Naive thymus-derived CD4-positive, alpha-beta T cell (primary cell): ENCODE results near the gene ADAR. TPM values are rescaled to one million over a fixed set of nuclear protein-coding genes. Genes with fewer than 3 reads are reported as not detected.

Source experiments
- ATAC-seq: fragments of 150-1000 bp; cut with Tn5 transposase; 2 replicates; pipeline ENCODE4 v1.10.0; 2021; ENCODE audit warnings: mild to moderate bottlenecking, moderate library complexity
- CTCF ChIA-PET: fragments of 350-600 bp; sonication (Branson Sonifier 250); formaldehyde crosslinking; loops from one replicate; lab custom pipeline; 2021; ENCODE audit warnings: antibody characterized with exemption; lab: Charles Lee
- POLR2A ChIA-PET: fragments of 350-600 bp; sonication (Branson Sonifier 250); formaldehyde crosslinking; loops from one replicate; lab custom pipeline; 2021; ENCODE audit warnings: antibody characterized with exemption, inconsistent platforms; lab: Charles Lee
- DNase-seq, 9 donors: peaks; one replicate each; pipeline versions ENCODE4 v3.0.0 to v3.0.0-alpha.2; 2020 to 2022; ENCODE audit warnings: mixed read lengths in 1 of 9
- H3K27ac ChIP-seq: one replicate; pipeline ENCODE4 v1.7.0; 2013; ENCODE audit warnings: mild to moderate bottlenecking, low read depth, low read length, moderate library complexity
- H3K27me3 ChIP-seq, 2 donors: one replicate each; pipeline ENCODE4 v1.7.0; 2013; ENCODE audit warnings: low read length in 2 of 2, mild to moderate bottlenecking in 2 of 2, moderate library complexity in 2 of 2; ENCODE audit not compliant: control insufficient read depth in 2 of 2, insufficient read depth in 2 of 2
- H3K36me3 ChIP-seq, 3 experiments: 1 replicate in 2 of 3; 2 replicates in 1 of 3; pipeline ENCODE4 v1.7.0; 2013; ENCODE audit warnings: low read length in 3 of 3, mild to moderate bottlenecking in 3 of 3, moderate library complexity in 1 of 3; ENCODE audit not compliant: insufficient read depth in 3 of 3, control insufficient read depth in 2 of 3
- H3K4me1 ChIP-seq, 2 donors: one replicate each; pipeline ENCODE4 v1.7.0; 2013; ENCODE audit warnings: low read length in 2 of 2, mild to moderate bottlenecking in 2 of 2, moderate library complexity in 1 of 2; ENCODE audit not compliant: control insufficient read depth in 2 of 2, insufficient read depth in 2 of 2
- H3K4me3 ChIP-seq: 2 replicates; pipeline ENCODE4 v1.7.0; 2013; ENCODE audit warnings: mild to moderate bottlenecking, low read length
- H3K9me3 ChIP-seq, 3 experiments: 1 replicate in 2 of 3; 2 replicates in 1 of 3; pipeline ENCODE4 v1.7.0; 2013; ENCODE audit warnings: low read length in 3 of 3; ENCODE audit not compliant: control insufficient read depth in 2 of 3
- H3K27ac Mint-ChIP-seq, 9 donors: one replicate each; pipeline ENCODE4 v1.8.0; 2020 to 2022; ENCODE audit warnings: mixed read lengths in 9 of 9, mild to moderate bottlenecking in 8 of 9, moderate library complexity in 5 of 9, inconsistent platforms in 2 of 9
- H3K27me3 Mint-ChIP-seq, 5 donors: one replicate each; pipeline ENCODE4 v1.8.0; 2021 to 2022; ENCODE audit warnings: mixed read lengths in 5 of 5, mild to moderate bottlenecking in 1 of 5
- H3K36me3 Mint-ChIP-seq, 5 donors: one replicate each; pipeline ENCODE4 v1.8.0; 2020 to 2022; ENCODE audit warnings: mixed read lengths in 5 of 5, mild to moderate bottlenecking in 3 of 5, inconsistent platforms in 1 of 5
- H3K4me1 Mint-ChIP-seq, 7 donors: one replicate each; pipeline ENCODE4 v1.8.0; 2020 to 2022; ENCODE audit warnings: mixed read lengths in 7 of 7, mild to moderate bottlenecking in 3 of 7, inconsistent platforms in 1 of 7
- H3K4me3 Mint-ChIP-seq, 10 donors: one replicate each; pipeline ENCODE4 v1.8.0; 2020 to 2022; ENCODE audit warnings: mild to moderate bottlenecking in 10 of 10, mixed read lengths in 10 of 10, moderate library complexity in 6 of 10, inconsistent platforms in 2 of 10
- H3K9me3 Mint-ChIP-seq, 11 donors: one replicate each; pipeline ENCODE4 v1.8.0; 2020 to 2022; ENCODE audit warnings: mixed read lengths in 11 of 11, mild to moderate bottlenecking in 4 of 11, inconsistent platforms in 1 of 11, moderate library complexity in 1 of 11
- intact Hi-C, 2 donors: fragments of 100-400 bp; cut with micrococcal nuclease; formaldehyde crosslinking; loops; one replicate each; pipeline ENCODE4 v1.15.1; 2023
- polyA plus RNA-seq, 2 donors: library from polyadenylated mRNA; unstranded; fragments of 300-500 nt; fragmentation: Illumina TruSeq; gene quantifications; one replicate each; pipeline ENCODE4 v1.2.3, GENCODE V29; 2021
- total RNA-seq, 6 experiments: library from RNA in 5 of 6; stranded (reverse) in 5 of 6; gene quantifications; 1 replicate in 5 of 6; 2 replicates in 1 of 6; pipeline ENCODE4 v1.2.3 and lab custom pipeline; 2021 to 2026

The ADAR gene
- total and polyA plus RNA-seq, 7 experiments from 2014 or later: 101 to 408 (median 220) TPM

- Mint-ChIP-seq H3K9me3 (peaks cover 0 to 2% (median 0%) of the 10 kb centered on the region in 11 donors), H3K4me1 (peaks cover 0 to 14% (median 7%) of the 10 kb centered on the region in 7 donors), H3K36me3 (no peaks in the 10 kb centered on the region)
These were observed 36.6 kb downstream of the ADAR start for GRCh38 chr1:154571244-154571963.

GRCh38 chr1:154568157-154568815 lies 39.7 kb downstream of the ADAR start:
- peak overlapping the region in 3 of 10 donors; percentile 10 to 54 (median 25) for H3K4me3 Mint-ChIP-seq
- Histone ChIP-seq H3K4me3 (no peak overlapping the region), H3K9me3 (no peaks in the 10 kb centered on the region), H3K27ac (no peak overlapping the region), H3K27me3 (peaks cover 0 to 14% of the 10 kb centered on the region in 2 donors), H3K36me3 (no peaks in the 10 kb centered on the region), H3K4me1 (peaks cover 3 to 9% of the 10 kb centered on the region in 2 donors)
- H3K4me1 Mint-ChIP-seq: peaks cover 0 to 9% (median 5%) of the 10 kb centered on the region in 7 donors
- H3K36me3 Mint-ChIP-seq: no peaks in the 10 kb centered on the region
- peaks cover 0 to 2% (median 0%) of the 10 kb centered on the region in 11 donors for H3K9me3 Mint-ChIP-seq
- intact Hi-C loops: no loop called here
- peaks cover 15 to 47% (median 24%) of the 10 kb centered on the region in 5 donors for H3K27me3 Mint-ChIP-seq
- ChIA-PET CTCF (interaction anchor here (0.5 kb wide), 1 partner anchor 101 kb away, joined by 3 read pairs; no protein-coding TSS in a partner anchor), POLR2A (interaction anchor here (1.2 kb wide), 1 partner anchor 9 kb away, joined by 3 read pairs; no protein-coding TSS in a partner anchor)
- no peak for DNase-seq
- ATAC-seq: peak; percentile 4
- H3K27ac Mint-ChIP-seq: peak overlapping the region in 1 of 9 donors; percentile 65

More at GRCh38 chr1:154571244-154571963, 36.6 kb downstream of the ADAR start:
- ATAC-seq (no peak), DNase-seq (no peak)
- Mint-ChIP-seq H3K4me3 (no peak overlapping the region), H3K27me3 (peaks cover 15 to 30% (median 22%) of the 10 kb centered on the region in 5 donors), H3K27ac (peak overlapping the region in 1 of 9 donors; percentile 36)
- ChIA-PET POLR2A (no interaction called here), CTCF (no interaction called here)
- H3K4me1 ChIP-seq: peaks cover 3 to 9% of the 10 kb centered on the region in 2 donors
- no peak overlapping the region for H3K4me3 ChIP-seq
- H3K9me3 ChIP-seq: no peaks in the 10 kb centered on the region
- no peak overlapping the region for H3K27ac ChIP-seq
- no peaks in the 10 kb centered on the region for H3K36me3 ChIP-seq
- intact Hi-C loops: no loop called here
- H3K27me3 ChIP-seq: peaks cover 0 to 14% of the 10 kb centered on the region in 2 donors

DNA sequence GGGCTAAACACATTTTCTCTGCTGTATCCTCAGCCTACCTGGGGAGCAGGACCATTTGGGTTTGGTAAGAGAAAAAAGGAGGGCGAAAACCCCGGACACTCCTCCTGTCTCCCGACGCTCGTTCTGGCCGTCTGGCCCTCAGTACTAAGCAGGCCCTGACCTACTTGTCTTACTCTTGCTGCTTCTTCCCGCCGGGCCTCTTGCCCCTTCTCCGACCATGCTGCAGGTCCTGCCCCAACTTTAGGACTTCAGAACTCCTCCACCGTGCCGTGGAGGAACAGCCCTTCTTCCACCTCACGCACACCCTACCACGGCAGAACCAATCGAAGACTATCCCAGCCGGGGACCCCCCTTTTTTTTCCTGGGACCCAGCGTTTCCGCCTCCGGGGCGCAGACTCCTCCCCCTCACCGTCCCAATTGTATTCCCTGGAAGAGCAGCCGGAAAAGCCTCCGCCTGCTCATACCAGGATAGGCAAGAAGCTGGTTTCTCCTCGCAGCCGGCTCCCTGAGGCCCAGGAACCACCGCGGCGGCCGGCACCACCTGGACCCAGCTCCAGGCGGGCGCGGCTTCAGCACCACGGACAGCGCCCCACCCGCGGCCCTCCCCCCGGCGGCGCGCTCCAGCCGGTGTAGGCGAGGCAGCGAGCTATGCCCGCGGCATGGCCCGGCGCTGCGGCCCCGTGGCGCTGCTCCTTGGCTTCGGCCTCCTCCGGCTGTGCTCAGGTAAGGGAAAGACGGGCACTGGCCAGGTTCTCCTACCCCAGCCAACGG lies 40.4 kb downstream of the ADAR start, which contains the start of gene CHRNB2:
CHRNB2 (plus strand) TSS at position 393 of the 771 bp plus-strand sequence; CDS start at position 660, 267 bp downstream.
- Histone ChIP-seq H3K36me3 (no peaks in the 10 kb centered on the region), H3K9me3 (no peaks in the 10 kb centered on the region), H3K4me3 (no peak within 1 kb of the TSS), H3K27ac (no peak within 1 kb of the TSS), H3K4me1 (peaks cover 3 to 9% of the 10 kb centered on the region in 2 donors), H3K27me3 (peaks cover 0 to 14% of the 10 kb centered on the region in 2 donors)
- Mint-ChIP-seq H3K4me3 (peak within 1 kb of the TSS in 7 of 10 donors; percentile 9 to 68 (median 43)), H3K4me1 (peaks cover 0 to 9% (median 5%) of the 10 kb centered on the region in 7 donors), H3K27ac (peak within 1 kb of the TSS in 2 of 9 donors; percentile 27 to 65), H3K9me3 (peaks cover 0 to 2% (median 0%) of the 10 kb centered on the region in 11 donors), H3K27me3 (peaks cover 15 to 48% (median 24%) of the 10 kb centered on the region in 5 donors), H3K36me3 (no peaks in the 10 kb centered on the region)
- ATAC-seq (peak; percentile 97), DNase-seq (peak; percentile 55 to 92 (median 71))
- CTCF ChIA-PET: interaction anchor here (0.6 kb wide), 1 partner anchor 8 kb away, joined by 3 read pairs; no protein-coding TSS in a partner anchor
- intact Hi-C loops: loop anchor here in 1 of 2 donors (1.0 kb wide), 1 partner anchor 8 kb away; no protein-coding TSS in a partner anchor
- POLR2A ChIA-PET: interaction anchor here (1.2 kb wide), 1 partner anchor 8 kb away, joined by 3 read pairs; no protein-coding TSS in a partner anchor

GRCh38 chr1:154565876-154566275 lies 42.1 kb downstream of the ADAR start:
- Histone ChIP-seq H3K9me3 (no peaks in the 10 kb centered on the region), H3K4me3 (no peak overlapping the region), H3K36me3 (no peaks in the 10 kb centered on the region), H3K27me3 (peaks cover 0 to 14% of the 10 kb centered on the region in 2 donors), H3K27ac (no peak overlapping the region), H3K4me1 (peaks cover 3 to 9% of the 10 kb centered on the region in 2 donors)
- H3K36me3 Mint-ChIP-seq: no peaks in the 10 kb centered on the region
- ATAC-seq: no peak
- H3K4me1 Mint-ChIP-seq: peaks cover 0 to 9% (median 4%) of the 10 kb centered on the region in 7 donors
- peaks cover 0 to 2% (median 0%) of the 10 kb centered on the region in 11 donors for H3K9me3 Mint-ChIP-seq
- peaks cover 15 to 46% (median 19%) of the 10 kb centered on the region in 5 donors for H3K27me3 Mint-ChIP-seq
- ChIA-PET POLR2A (interaction anchor here (0.9 kb wide), 1 partner anchor 62 kb away, joined by 3 read pairs; no protein-coding TSS in a partner anchor), CTCF (no interaction called here)
- H3K27ac Mint-ChIP-seq: no peak overlapping the region
- DNase-seq: no peak
- intact Hi-C loops: no loop called here
- H3K4me3 Mint-ChIP-seq: no peak overlapping the region

GRCh38 chr1:154559466-154560044 lies 48.4 kb downstream of the ADAR start:
- POLR2A ChIA-PET: interaction anchor here (0.8 to 1.5 kb wide), 9 partner anchors 8 to 525 kb away, joined by 3 to 8 read pairs (median 3); partner anchors contain the start of gene CHRNB2
- Mint-ChIP-seq H3K4me1 (peaks cover 10 to 42% (median 39%) of the 10 kb centered on the region in 7 donors), H3K9me3 (peaks cover 0 to 4% (median 0%) of the 10 kb centered on the region in 11 donors), H3K27ac (peak overlapping the region; percentile 89 to 96 (median 93)), H3K36me3 (peaks cover 5 to 23% (median 11%) of the 10 kb centered on the region in 5 donors), H3K4me3 (peak overlapping the region; percentile 89 to 98 (median 94)), H3K27me3 (peaks cover 0 to 2% (median 0%) of the 10 kb centered on the region in 5 donors)
- DNase-seq (peak; percentile 61 to 83 (median 79)), ATAC-seq (peak; percentile 57)
- H3K27me3 ChIP-seq: no peaks in the 10 kb centered on the region
- no peaks in the 10 kb centered on the region for H3K9me3 ChIP-seq
- peaks cover 18 to 23% of the 10 kb centered on the region in 2 donors for H3K4me1 ChIP-seq
- H3K4me3 ChIP-seq: peak overlapping the region; percentile 62
- H3K36me3 ChIP-seq: peaks cover under 1 to 18% (median 9%) of the 10 kb centered on the region in 3 experiments
- intact Hi-C loops: loop anchor here (1.0 to 10.0 kb wide), 27 partner anchors 8 to 636 kb away; partner anchors contain the start of genes ATP8B2 (in 2 of the 2), IL6R (in 2 of the 2), KRTCAP2 (in 2 of the 2) and TRIM46 (in 2 of the 2)
- CTCF ChIA-PET: interaction anchor here (0.5 to 2.3 kb wide), 37 partner anchors 8 to 793 kb away, joined by 3 to 25 read pairs (median 3); partner anchors contain the start of genes CHRNB2 and PMVK
- H3K27ac ChIP-seq: peak overlapping the region; percentile 71
